Activated CD4-positive, alpha-beta T cell treated with anti-CD3 and anti-CD28 coated beads, Interleukin-2, amount 50 U/mL, for 1 hour (primary cell): ENCODE data around the gene KRTAP4-5.
"Not testable (repeated sequence)": the region's sequence is repeated elsewhere in the genome, so short reads cannot be mapped to it uniquely, and the experiment has no call there.

Source experiments
- DNase-seq: peaks from one replicate; pipeline ENCODE4 v3.0.0-alpha.2; 2020

The KRTAP4-5 gene

GRCh38 chr17:41149652-41149985 lies at the start of gene KRTAP4-5:
Gene KRTAP4-5 (minus strand): TSS chr17:41149825. CDS start chr17:41149767, 58 bp downstream.
- DNase-seq: no peak

- DNase-seq: no peak
Observed at GRCh38 chr17:41196068-41196467, 46.4 kb upstream of the KRTAP4-5 start.

GRCh38 chr17:41190328-41190727 lies 40.7 kb upstream of the KRTAP4-5 start:
- DNase-seq: no peak

- DNase-seq: not testable (repeated sequence)
Observed at GRCh38 chr17:41189837-41190318, 40.3 kb upstream of the KRTAP4-5 start, which contains the start of gene KRTAP9-1. Gene KRTAP9-1 (plus strand): TSS chr17:41189887. CDS start chr17:41189887, 0 bp downstream.

- DNase-seq: no peak
Observed at GRCh38 chr17:41186872-41187271, 37.2 kb upstream of the KRTAP4-5 start.

GRCh38 chr17:41185001-41185400 lies 35.4 kb upstream of the KRTAP4-5 start:
- DNase-seq: no peak

GRCh38 chr17:41184480-41184961 lies 34.9 kb upstream of the KRTAP4-5 start, which contains the start of gene KRTAP4-1:
Gene KRTAP4-1 (minus strand): TSS chr17:41184911. CDS start chr17:41184854, 57 bp downstream.
- DNase-seq: no peak

- no peak for DNase-seq
Observed at GRCh38 chr17:41178843-41179616, 29.4 kb upstream of the KRTAP4-5 start.

- no peak for DNase-seq
Observed at GRCh38 chr17:41178341-41178740, 28.7 kb upstream of the KRTAP4-5 start.

- DNase-seq: no peak
Observed at GRCh38 chr17:41177727-41178271, 28.2 kb upstream of the KRTAP4-5 start, which contains the start of gene KRTAP4-2. Gene KRTAP4-2 (minus strand): TSS chr17:41178221. CDS start chr17:41178164, 57 bp downstream.

- no peak for DNase-seq
Observed at GRCh38 chr17:41176744-41177387, 27.2 kb upstream of the KRTAP4-5 start.

GRCh38 chr17:41171886-41172285 lies 22.3 kb upstream of the KRTAP4-5 start:
- DNase-seq: no peak

GRCh38 chr17:41168121-41168520 lies 18.5 kb upstream of the KRTAP4-5 start, which contains the start of gene KRTAP4-3:
Gene KRTAP4-3 (minus strand): TSS chr17:41168221. CDS start chr17:41168172, 49 bp downstream.
- DNase-seq: no peak

GRCh38 chr17:41167561-41167960 lies 17.9 kb upstream of the KRTAP4-5 start:
- no peak for DNase-seq

- no peak for DNase-seq
Observed at GRCh38 chr17:41163828-41164227, 14.2 kb upstream of the KRTAP4-5 start.

- no peak for DNase-seq
Observed at GRCh38 chr17:41160648-41161047, 11.0 kb upstream of the KRTAP4-5 start, which contains the start of gene KRTAP4-4. Gene KRTAP4-4 (minus strand): TSS chr17:41160748. CDS start chr17:41160691, 57 bp downstream.

- not testable (repeated sequence) for DNase-seq
Observed at GRCh38 chr17:41160190-41160589, 10.6 kb upstream of the KRTAP4-5 start.

- no peak for DNase-seq
Observed at GRCh38 chr17:41153856-41154255, 4.2 kb upstream of the KRTAP4-5 start.

GRCh38 chr17:41151525-41151924 lies 1.9 kb upstream of the KRTAP4-5 start:
- DNase-seq: no peak

- no peak for DNase-seq
Observed at GRCh38 chr17:41150026-41150425, 401 bp upstream of the KRTAP4-5 start.

- not testable (repeated sequence) for DNase-seq
Observed at GRCh38 chr17:41148971-41149651, 514 bp downstream of the KRTAP4-5 start.

- DNase-seq: no peak
Observed at GRCh38 chr17:41147531-41148204, 2.0 kb downstream of the KRTAP4-5 start.
